Neural cell (in vitro differentiated cells): Measurements from ENCODE around the gene CENPN.

ENCODE experiments used
- CTCF ChIP-seq: fragments of 450-650 bp; IDR thresholded peaks from 2 replicates; pipeline ENCODE4 v1.5.1; 2014; ENCODE audit warnings: antibody characterized with exemption, mild to moderate bottlenecking, moderate library complexity; ENCODE audit not compliant: poor library complexity, severe bottlenecking
- EP300 ChIP-seq: fragments of 450-650 bp; conservative IDR thresholded peaks from 2 replicates; pipeline ENCODE4 v1.6.1; 2014; ENCODE audit warnings: antibody characterized with exemption, mild to moderate bottlenecking, moderate library complexity; ENCODE audit not compliant: poor library complexity, severe bottlenecking
- POLR2AphosphoS5 ChIP-seq: IDR thresholded peaks from 2 replicates; pipeline ENCODE4 v1.6.1; 2012
- TAF1 ChIP-seq: IDR thresholded peaks from 2 replicates; pipeline ENCODE4 v1.6.1; 2012; ENCODE audit warnings: low read depth

GRCh38 chr16:81000873-81001272, 6.1 kb upstream of the CENPN start:
- TF ChIP-seq EP300, result no peak
- TF ChIP-seq POLR2AphosphoS5, result no peak
- no peak for TF ChIP-seq CTCF
- TF ChIP-seq TAF1, result no peak
